ENCODE measurements around the gene FARP1.

The FARP1 gene

DNA sequence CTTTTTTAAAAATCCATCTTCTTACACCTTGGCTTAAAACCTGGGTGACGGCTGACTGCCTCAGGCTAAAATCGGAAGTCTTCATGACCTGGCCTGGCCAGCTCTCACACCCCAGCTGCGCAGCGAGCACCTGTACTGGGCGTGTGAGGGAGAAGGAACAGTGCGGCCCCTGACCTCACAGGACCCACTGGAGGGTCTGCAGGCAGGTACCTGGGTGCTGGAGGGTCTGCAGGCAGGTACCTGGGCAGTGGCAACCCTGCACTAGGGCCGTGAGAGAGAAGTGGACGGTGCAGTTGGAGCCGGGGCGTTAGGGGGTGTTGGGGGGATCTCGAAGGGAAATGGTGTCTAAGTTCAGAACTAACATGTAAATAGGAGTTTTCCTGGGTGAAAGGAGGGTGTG is 289.7 kb downstream of the FARP1 start:
- DNase-seq: no peak

DNA sequence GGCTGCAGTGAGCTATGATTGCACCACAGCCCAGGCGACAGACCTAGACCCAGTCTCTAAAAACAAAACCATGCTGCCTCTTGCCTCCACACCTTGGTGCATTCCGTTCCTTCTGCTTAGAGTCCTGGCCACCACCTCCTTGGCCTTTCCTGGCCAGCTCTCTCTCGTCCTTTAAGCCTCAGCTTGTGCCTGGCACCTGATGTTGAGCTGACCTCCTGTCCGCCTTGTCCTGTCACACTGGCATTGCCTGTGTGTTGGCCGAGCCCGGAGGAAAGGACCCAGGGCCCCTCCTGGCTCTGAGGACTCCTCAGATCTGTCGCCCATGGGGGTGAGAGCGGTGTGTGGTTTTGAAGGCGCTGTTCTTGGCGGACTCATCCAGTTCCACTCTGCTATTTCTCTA is 290.8 kb downstream of the FARP1 start:
- DNase-seq: no peak

DNA sequence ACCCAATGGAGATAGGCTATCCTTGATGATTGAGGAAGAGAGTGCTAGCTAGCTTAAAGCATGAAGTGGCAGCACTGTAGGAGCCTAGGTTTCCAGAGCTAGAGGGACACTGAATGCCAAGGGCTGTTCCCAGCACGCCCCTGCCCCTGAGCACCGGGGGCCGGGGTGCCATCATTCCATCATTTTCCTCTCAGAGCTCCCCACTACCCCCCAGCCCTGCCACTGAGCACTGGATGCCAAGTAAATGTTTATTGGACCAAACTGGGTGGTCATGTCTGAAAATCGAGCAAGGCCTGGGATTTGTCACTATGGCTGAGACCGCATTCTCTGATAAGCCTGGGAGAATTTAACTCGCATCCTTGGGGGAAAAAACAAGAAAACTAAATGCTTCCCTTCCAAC is 291.2 kb downstream of the FARP1 start:
- DNase-seq: no peak

DNA sequence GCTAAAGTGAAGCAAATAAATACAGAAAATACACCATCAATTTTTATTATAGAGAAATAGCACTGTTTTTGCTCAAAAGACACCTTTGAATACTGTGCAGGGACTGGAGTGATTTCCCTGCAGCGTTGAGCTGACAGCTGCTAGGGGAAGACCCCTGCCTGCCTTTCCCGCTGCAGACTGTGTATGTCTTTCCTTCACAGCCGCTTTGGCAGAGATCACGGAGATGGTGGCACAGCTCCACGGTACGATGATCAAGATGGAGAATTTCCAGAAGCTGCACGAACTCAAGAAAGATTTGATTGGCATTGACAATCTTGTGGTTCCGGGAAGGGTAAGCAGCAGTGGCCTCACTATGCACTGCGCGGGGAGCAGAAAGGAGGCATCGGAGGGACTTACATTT is 292.5 kb downstream of the FARP1 start:
- no peak for DNase-seq

DNA sequence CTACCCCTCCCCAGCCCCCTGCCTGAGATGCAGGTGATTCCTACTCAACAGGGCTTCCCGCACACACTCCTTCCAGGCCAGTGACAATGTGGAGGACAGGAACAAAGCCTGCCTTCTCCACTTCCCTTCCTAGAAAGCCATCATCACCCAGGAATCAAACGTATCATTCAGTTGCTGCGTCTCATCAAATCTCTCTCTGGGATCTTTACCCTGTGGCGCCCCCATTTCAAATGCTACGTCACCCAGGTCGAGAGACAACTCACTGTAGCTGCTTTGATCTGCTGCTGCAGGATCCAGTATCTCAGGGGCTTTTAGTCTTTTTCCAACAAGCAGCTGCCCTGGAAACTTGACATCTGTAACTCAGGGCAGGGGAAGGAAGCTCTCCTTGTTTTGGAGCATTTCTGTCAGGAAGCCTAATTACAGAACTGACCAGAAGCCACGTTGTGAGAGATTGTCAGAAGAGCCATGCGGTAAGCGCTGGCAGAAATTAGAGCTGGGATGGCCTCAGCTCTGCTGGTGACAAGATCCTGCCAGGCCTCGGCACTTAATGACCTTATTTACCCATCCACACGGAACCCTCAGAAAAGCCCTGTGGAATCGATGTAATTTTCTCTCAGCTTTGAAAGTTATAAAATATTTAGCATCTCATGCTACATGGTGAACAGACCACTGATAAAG is 293.5 kb downstream of the FARP1 start:
- DNase-seq: no peak

- no peak for DNase-seq
Measured at GRCh38 chr13:98438246-98439125, 295.6 kb downstream of the FARP1 start.

DNA sequence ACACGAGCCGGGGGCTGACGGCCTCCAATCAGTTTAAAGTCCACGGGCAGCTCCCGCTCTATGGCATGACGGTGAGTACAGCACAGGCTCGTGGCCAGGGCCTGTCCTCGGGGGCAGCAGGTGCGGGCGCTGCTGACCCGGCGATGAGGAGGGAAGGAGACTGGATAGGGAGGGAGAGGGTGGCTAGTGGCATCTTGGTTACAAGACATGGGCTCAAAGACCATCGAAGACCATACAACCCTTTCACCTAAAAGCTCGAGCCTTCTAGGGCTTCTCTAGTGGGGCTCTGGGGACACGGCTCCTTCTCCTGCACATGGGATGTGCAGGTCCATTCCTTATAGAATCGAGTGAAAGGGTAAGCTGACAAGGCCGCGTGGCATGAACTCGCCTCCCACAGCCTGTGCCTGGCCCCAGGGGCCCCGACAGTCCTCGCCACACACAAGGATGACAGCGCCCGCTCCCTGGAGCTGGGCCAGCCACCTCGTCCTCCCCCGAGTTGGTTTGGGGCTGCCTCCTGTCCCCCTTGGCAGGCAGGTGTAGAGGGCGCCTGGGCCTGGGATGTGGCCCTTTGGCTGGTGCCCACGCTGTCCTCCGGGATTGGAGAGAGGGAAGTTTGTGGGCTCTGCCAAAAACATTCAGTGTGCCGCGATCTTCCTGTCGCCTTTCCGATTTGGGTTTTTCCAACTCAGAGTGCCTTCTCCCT is 296.4 kb downstream of the FARP1 start:
- DNase-seq: no peak

DNA sequence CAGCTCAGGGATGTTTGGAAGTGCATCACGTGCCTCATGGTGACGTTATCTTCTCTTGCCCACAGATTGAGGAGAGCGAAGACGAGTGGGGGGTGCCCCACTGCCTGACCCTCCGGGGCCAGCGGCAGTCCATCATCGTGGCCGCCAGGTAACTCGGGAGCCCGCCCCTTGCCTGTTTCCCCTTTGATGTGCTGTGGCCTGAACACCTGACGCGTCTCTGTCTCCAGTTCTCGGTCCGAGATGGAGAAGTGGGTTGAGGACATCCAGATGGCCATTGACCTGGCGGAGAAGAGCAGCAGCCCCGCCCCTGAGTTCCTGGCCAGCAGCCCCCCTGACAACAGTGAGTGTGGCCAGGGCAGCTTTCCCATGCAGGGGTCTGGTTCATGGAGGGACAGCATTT is 297.0 kb downstream of the FARP1 start:
- no peak for DNase-seq

- DNase-seq: no peak
Measured at GRCh38 chr13:98440390-98441055, 297.6 kb downstream of the FARP1 start.

DNA sequence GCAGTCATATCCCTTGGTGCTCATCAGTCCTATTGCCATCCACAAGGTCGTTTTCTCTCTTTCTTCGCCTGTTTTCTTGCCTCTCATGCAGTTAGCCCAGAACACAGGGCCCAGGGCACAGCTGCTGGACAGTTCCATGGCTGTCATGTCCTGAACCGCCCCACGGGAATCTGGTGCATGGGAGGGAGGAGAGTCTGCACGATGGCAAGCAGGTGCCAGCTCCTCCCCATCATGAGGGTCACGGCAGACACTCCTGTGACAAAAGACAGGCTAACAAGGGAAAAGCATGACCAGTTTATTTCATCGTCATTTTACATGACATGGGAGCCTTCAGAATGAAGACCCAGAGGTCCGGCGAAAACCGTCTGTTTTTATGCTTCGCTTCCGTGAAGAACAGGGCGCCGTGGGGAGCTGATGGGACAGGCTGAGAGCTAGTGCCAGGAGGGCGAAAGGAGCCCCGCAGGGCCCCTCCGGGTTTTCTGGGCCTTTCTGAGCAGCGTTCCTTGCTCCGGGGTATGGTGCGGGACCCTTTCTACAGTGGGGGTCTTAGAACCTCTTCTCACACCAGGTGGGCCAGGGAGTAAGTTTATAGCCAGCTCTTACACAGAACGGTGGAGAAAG is 298.3 kb downstream of the FARP1 start:
- DNase-seq: no peak

- DNase-seq: no peak
Measured at GRCh38 chr13:98442391-98443230, 299.7 kb downstream of the FARP1 start.

GRCh38 chr13:98443329-98443728 is 300.4 kb downstream of the FARP1 start:
- no peak for DNase-seq

- DNase-seq: no peak
Measured at GRCh38 chr13:98443800-98444325, 301.0 kb downstream of the FARP1 start.

DNA sequence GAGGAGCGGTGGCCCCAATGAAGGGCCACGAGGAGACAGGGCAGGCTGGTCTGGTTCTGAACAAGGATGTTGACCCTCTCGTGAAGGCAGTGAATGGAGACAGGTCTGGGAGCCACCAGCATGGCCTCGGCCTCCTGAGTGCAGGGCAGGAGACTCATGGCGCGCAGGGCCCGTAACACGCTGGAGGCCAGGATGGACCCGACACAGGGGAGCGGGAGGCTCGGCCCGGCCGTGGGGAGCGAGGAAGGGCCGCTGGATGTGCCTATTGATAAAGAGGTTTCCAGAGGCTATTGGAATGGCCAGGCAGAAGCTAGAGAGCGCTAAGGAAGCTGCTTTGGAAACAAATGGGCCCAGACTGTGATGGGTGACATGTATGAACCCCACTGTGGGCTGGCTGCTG is 301.5 kb downstream of the FARP1 start:
- no peak for DNase-seq

DNA sequence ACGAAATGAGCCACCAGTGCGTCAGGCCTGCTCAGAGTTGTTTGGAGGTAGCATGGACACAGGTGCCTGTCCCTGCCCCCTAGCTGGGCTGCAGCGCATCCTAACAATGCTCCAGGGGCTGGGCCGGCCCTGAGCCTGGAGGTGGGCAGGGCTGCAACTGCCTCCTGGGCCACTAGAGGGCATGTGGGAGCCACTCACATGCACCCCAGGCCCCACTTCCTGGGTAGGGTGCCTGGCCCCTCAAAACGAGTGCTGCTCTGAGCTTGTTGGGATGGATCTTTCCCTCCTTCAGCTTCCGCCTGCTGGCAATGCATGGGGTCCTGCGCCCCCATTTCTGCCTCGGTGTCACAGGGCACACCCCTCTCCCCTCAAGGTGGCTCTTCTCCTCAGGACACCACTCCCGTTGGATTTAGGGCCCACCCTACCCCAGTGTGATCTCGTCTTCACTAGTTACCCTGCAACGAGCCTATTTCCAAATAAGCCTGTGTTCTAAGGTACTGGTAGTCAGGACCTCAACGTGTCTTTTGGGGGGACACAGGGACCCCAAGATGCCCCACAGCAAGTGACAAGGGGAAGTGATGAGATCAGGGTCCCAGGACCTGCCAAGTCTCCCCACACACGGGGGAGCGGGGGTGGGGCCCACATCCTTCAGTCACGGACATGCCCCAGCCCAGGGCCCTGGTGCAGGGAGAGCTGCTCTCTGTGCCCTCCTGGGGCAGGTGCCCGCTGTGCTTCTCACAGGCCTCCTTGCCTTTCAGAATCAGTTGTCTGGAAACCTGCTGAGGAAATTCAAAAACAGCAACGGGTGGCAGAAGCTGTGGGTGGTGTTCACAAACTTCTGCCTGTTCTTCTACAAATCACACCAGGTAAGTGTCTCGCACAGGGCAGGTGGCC is 302.7 kb downstream of the FARP1 start:
- peak; percentile 81 for DNase-seq

GRCh38 chr13:98446234-98446621 is 303.3 kb downstream of the FARP1 start:
- DNase-seq: no peak

DNA sequence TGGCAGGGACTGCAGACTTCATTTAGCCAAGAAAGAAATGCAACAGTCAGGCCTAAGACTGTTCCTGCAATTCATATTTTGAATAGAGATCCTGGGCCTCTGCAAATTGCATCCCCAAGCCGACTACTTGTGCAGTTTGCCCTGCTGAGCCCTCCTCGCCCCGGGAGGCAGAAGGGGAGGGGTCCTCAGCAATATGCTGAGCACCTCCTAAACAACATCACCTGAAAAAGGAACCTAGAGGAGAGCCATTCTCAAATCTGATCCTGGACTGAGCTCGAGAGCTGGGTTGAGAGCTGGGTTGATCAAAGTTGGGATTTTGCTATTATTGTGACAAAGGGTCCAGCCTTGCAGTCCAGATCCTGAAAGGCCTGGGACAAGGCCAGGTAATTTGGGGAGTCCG is 304.2 kb downstream of the FARP1 start:
- no peak for DNase-seq

GRCh38 chr13:98447881-98448641 is 305.2 kb downstream of the FARP1 start:
- peak; percentile 42 for DNase-seq

GRCh38 chr13:98448642-98448928 is 305.7 kb downstream of the FARP1 start:
- no peak for DNase-seq

- DNase-seq: no peak
Measured at GRCh38 chr13:98449273-98449672, 306.4 kb downstream of the FARP1 start.

Measured in right forelimb (tissue), 1 donor.